Chondrocyte (in vitro differentiated cells): ENCODE results near the gene ANKRD6. TPM values are rescaled to one million over a fixed set of nuclear protein-coding genes. Genes with fewer than 3 reads are reported as not detected.

ENCODE experiments used
- DNase-seq: peaks from one replicate; pipeline ENCODE4 v3.0.0; 2021; ENCODE audit warnings: mixed read lengths, low spot score
- H3K27ac Mint-ChIP-seq: one replicate; pipeline ENCODE4 v1.8.0; 2021; ENCODE audit warnings: mild to moderate bottlenecking, moderate library complexity, mixed read lengths; ENCODE audit not compliant: unreplicated experiment
- H3K27me3 Mint-ChIP-seq: 2 replicates; pipeline ENCODE4 v1.8.0; 2021; ENCODE audit warnings: low read depth, mixed read lengths
- H3K36me3 Mint-ChIP-seq: 2 replicates; pipeline ENCODE4 v1.8.0; 2021; ENCODE audit warnings: low read depth, mixed read lengths
- H3K4me1 Mint-ChIP-seq: 2 replicates; pipeline ENCODE4 v1.8.0; 2021; ENCODE audit warnings: low read depth, mild to moderate bottlenecking, mixed read lengths
- H3K4me3 Mint-ChIP-seq: one replicate; pipeline ENCODE4 v1.8.0; 2021; ENCODE audit warnings: mild to moderate bottlenecking, moderate library complexity, mixed read lengths; ENCODE audit not compliant: unreplicated experiment
- H3K9me3 Mint-ChIP-seq: 2 replicates; pipeline ENCODE4 v1.8.0; 2021; ENCODE audit warnings: low read depth, mixed read lengths
- CTCF ChIP-seq: fragments of 200-600 bp; sonication (generic); IDR thresholded peaks from 2 replicates; pipeline ENCODE4 v1.5.0; 2021; ENCODE audit warnings: antibody characterized with exemption, mild to moderate bottlenecking, moderate library complexity
- total RNA-seq: library from RNA; stranded (reverse); gene quantifications from 3 replicates; pipeline ENCODE4 v1.2.1, GENCODE V29; 2021

The ANKRD6 gene
- total RNA-seq, 1 donor from 2014 or later = 31.3 TPM

GRCh38 chr6:89479897-89480296 lies 46.9 kb downstream of the ANKRD6 start:
- peak overlapping the region; percentile 88 for H3K27ac Mint-ChIP-seq
- H3K27me3 Mint-ChIP-seq = no peaks in the 10 kb centered on the region
- H3K4me3 Mint-ChIP-seq = no peak overlapping the region
- no peak for TF ChIP-seq CTCF
- no peaks in the 10 kb centered on the region for H3K36me3 Mint-ChIP-seq
- H3K4me1 Mint-ChIP-seq = peaks cover 52% of the 10 kb centered on the region
- no peak for DNase-seq
- H3K9me3 Mint-ChIP-seq = no peaks in the 10 kb centered on the region

- no peaks in the 10 kb centered on the region for H3K36me3 Mint-ChIP-seq
- peak overlapping the region; percentile 76 for H3K27ac Mint-ChIP-seq
- TF ChIP-seq CTCF = no peak
- no peak for DNase-seq
- no peak overlapping the region for H3K4me3 Mint-ChIP-seq
- no peaks in the 10 kb centered on the region for H3K27me3 Mint-ChIP-seq
- no peaks in the 10 kb centered on the region for H3K9me3 Mint-ChIP-seq
- H3K4me1 Mint-ChIP-seq = peaks cover 49% of the 10 kb centered on the region
These were observed 48.7 kb downstream of the ANKRD6 start for GRCh38 chr6:89481695-89482094.

- H3K36me3 Mint-ChIP-seq = no peaks in the 10 kb centered on the region
- no peak for TF ChIP-seq CTCF
- H3K4me1 Mint-ChIP-seq = peaks cover 49% of the 10 kb centered on the region
- DNase-seq = no peak
- H3K9me3 Mint-ChIP-seq = no peaks in the 10 kb centered on the region
- peak overlapping the region; percentile 76 for H3K27ac Mint-ChIP-seq
- H3K4me3 Mint-ChIP-seq = no peak overlapping the region
- H3K27me3 Mint-ChIP-seq = no peaks in the 10 kb centered on the region
These were observed 49.2 kb downstream of the ANKRD6 start for GRCh38 chr6:89482126-89482525.

GRCh38 chr6:89483111-89483720 lies 50.3 kb downstream of the ANKRD6 start:
- no peak for TF ChIP-seq CTCF
- DNase-seq = no peak
- Mint-ChIP-seq H3K36me3 (no peaks in the 10 kb centered on the region), H3K27me3 (no peaks in the 10 kb centered on the region), H3K9me3 (no peaks in the 10 kb centered on the region), H3K27ac (peak overlapping the region; percentile 76), H3K4me3 (peak overlapping the region; percentile 33), H3K4me1 (peaks cover 49% of the 10 kb centered on the region)

- Mint-ChIP-seq H3K4me3 (no peak overlapping the region), H3K9me3 (no peaks in the 10 kb centered on the region), H3K36me3 (no peaks in the 10 kb centered on the region), H3K27me3 (no peaks in the 10 kb centered on the region), H3K27ac (no peak overlapping the region), H3K4me1 (peaks cover 43% of the 10 kb centered on the region)
- no peak for TF ChIP-seq CTCF
- DNase-seq = no peak
These were observed 52.4 kb downstream of the ANKRD6 start for GRCh38 chr6:89485320-89485719.
